OCI-LY1 (cell line): Measurements from ENCODE around the gene ZNF385D.

ENCODE experiments used
- H2AFZ ChIP-seq: fragments of 200-600 bp; sonication (generic), shearing (Covaris generic); 2 replicates; pipeline ENCODE4 v1.6.0; 2014; ENCODE audit warnings: antibody characterized with exemption, mild to moderate bottlenecking, low read length
- H3F3A ChIP-seq: fragments of 200-600 bp; sonication (generic), shearing (Covaris generic); 2 replicates; pipeline ENCODE4 v1.6.0; 2014; ENCODE audit warnings: mild to moderate bottlenecking, antibody characterized with exemption, low read length, moderate library complexity; ENCODE audit not compliant: insufficient read depth
- H3K27ac ChIP-seq: fragments of 200-600 bp; sonication (generic); 2 replicates; pipeline ENCODE4 v1.5.1; 2014; ENCODE audit warnings: low read length, mixed run types, mild to moderate bottlenecking, low read depth; ENCODE audit not compliant: poor library complexity, severe bottlenecking
- H3K27me3 ChIP-seq: fragments of 200-600 bp; sonication (generic); 2 replicates; pipeline ENCODE4 v1.6.0; 2014; ENCODE audit warnings: antibody characterized with exemption, mild to moderate bottlenecking, low read length, moderate library complexity; ENCODE audit not compliant: insufficient read depth
- H3K36me3 ChIP-seq: fragments of 200-600 bp; sonication (generic); 2 replicates; pipeline ENCODE4 v1.6.1; 2014; ENCODE audit warnings: mild to moderate bottlenecking, antibody characterized with exemption, low read length, moderate library complexity, mixed read lengths; ENCODE audit not compliant: insufficient read depth
- H3K4me1 ChIP-seq: fragments of 200-600 bp; sonication (generic); 2 replicates; pipeline ENCODE4 v1.5.1; 2014; ENCODE audit warnings: mild to moderate bottlenecking, low read length, moderate library complexity; ENCODE audit not compliant: insufficient read depth, severe bottlenecking
- H3K4me2 ChIP-seq: fragments of 200-600 bp; sonication (generic), shearing (Covaris generic); 2 replicates; pipeline ENCODE4 v1.6.1; 2014; ENCODE audit warnings: low read length
- H3K4me3 ChIP-seq: fragments of 200-600 bp; sonication (generic); 2 replicates; pipeline ENCODE4 v1.5.1; 2014; ENCODE audit warnings: low read length, low read depth, mild to moderate bottlenecking, mixed read lengths; ENCODE audit not compliant: poor library complexity, severe bottlenecking
- H3K79me2 ChIP-seq: fragments of 200-600 bp; shearing (Covaris generic); 2 replicates; pipeline ENCODE4 v1.6.1; 2016; ENCODE audit warnings: mixed run types, low read length, mixed read lengths; ENCODE audit not compliant: insufficient read depth
- H3K9ac ChIP-seq: fragments of 200-600 bp; sonication (generic), shearing (Covaris generic); 2 replicates; pipeline ENCODE4 v1.6.1; 2014; ENCODE audit warnings: mild to moderate bottlenecking, low read length, mixed read lengths
- H3K9me2 ChIP-seq: fragments of 200-600 bp; sonication (generic), shearing (Covaris generic); 2 replicates; pipeline ENCODE4 v1.6.1; 2014; ENCODE audit warnings: low read depth, mild to moderate bottlenecking, low read length, mixed read lengths
- H3K9me3 ChIP-seq: fragments of 200-600 bp; shearing (Covaris generic); 2 replicates; pipeline ENCODE4 v1.6.1; 2014; ENCODE audit warnings: low read length, mixed read lengths
- H4K20me1 ChIP-seq: fragments of 200-600 bp; sonication (generic), shearing (Covaris generic); 2 replicates; pipeline ENCODE4 v1.6.0; 2016; ENCODE audit warnings: mild to moderate bottlenecking, low read length; ENCODE audit not compliant: insufficient read depth
- EZH2 ChIP-seq: fragments of 200-600 bp; sonication (generic), shearing (Covaris generic); IDR thresholded peaks from 2 replicates; pipeline ENCODE4 v1.8.0; 2017; ENCODE audit warnings: borderline replicate concordance, mixed run types, mild to moderate bottlenecking, antibody characterized with exemption, low read length, moderate library complexity, mixed read lengths
- TF ChIP-seq, protein P1 (sequence below): fragments of 200-600 bp; sonication (generic), shearing (Covaris generic); IDR thresholded peaks from 2 replicates; pipeline ENCODE4 v1.5.1; 2017; ENCODE audit warnings: mild to moderate bottlenecking, antibody characterized with exemption, low read length, moderate library complexity, mixed read lengths

Gene ZNF385D

DNA sequence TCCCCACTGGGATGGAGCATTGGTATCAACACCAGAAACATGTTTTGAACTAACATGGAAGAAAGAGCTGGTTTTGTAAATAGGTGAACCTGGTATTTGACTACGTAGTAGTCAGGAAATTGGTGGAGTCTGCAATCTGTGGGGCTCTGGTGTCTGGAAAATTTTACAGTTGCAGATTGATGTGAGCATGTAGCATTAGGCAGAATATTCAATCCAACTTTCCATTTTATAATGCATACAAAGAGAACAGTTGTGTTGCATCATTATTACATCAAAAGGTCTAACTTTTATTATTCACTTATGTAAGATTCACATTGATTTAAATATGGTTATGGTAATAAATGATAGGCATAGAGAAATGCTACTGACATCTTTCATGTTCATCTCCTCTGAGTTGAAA lies 340.0 kb downstream of the ZNF385D start:
- no peak overlapping the region for H3K4me3 ChIP-seq
- no peak overlapping the region for H3K4me2 ChIP-seq
- H3K27me3 ChIP-seq: no peaks in the 10 kb centered on the region
- H3K9me3 ChIP-seq: no peaks in the 10 kb centered on the region
- H3K27ac ChIP-seq: no peak overlapping the region
- no peaks in the 10 kb centered on the region for H3F3A ChIP-seq
- H3K79me2 ChIP-seq: no peaks in the 10 kb centered on the region
- H2AFZ ChIP-seq: no peak overlapping the region
- no peak for TF ChIP-seq EZH2
- TF ChIP-seq, protein P1, sequence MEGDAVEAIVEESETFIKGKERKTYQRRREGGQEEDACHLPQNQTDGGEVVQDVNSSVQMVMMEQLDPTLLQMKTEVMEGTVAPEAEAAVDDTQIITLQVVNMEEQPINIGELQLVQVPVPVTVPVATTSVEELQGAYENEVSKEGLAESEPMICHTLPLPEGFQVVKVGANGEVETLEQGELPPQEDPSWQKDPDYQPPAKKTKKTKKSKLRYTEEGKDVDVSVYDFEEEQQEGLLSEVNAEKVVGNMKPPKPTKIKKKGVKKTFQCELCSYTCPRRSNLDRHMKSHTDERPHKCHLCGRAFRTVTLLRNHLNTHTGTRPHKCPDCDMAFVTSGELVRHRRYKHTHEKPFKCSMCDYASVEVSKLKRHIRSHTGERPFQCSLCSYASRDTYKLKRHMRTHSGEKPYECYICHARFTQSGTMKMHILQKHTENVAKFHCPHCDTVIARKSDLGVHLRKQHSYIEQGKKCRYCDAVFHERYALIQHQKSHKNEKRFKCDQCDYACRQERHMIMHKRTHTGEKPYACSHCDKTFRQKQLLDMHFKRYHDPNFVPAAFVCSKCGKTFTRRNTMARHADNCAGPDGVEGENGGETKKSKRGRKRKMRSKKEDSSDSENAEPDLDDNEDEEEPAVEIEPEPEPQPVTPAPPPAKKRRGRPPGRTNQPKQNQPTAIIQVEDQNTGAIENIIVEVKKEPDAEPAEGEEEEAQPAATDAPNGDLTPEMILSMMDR: no peak
- no peaks in the 10 kb centered on the region for H3K9me2 ChIP-seq
- H4K20me1 ChIP-seq: no peaks in the 10 kb centered on the region
- no peaks in the 10 kb centered on the region for H3K36me3 ChIP-seq
- H3K9ac ChIP-seq: no peak overlapping the region
- H3K4me1 ChIP-seq: no peaks in the 10 kb centered on the region

- no peaks in the 10 kb centered on the region for H3F3A ChIP-seq
- H3K4me3 ChIP-seq: no peak overlapping the region
- no peaks in the 10 kb centered on the region for H3K9me3 ChIP-seq
- no peaks in the 10 kb centered on the region for H3K9me2 ChIP-seq
- no peaks in the 10 kb centered on the region for H3K36me3 ChIP-seq
- no peaks in the 10 kb centered on the region for H3K79me2 ChIP-seq
- H3K4me1 ChIP-seq: no peaks in the 10 kb centered on the region
- H2AFZ ChIP-seq: no peak overlapping the region
- H4K20me1 ChIP-seq: no peaks in the 10 kb centered on the region
- H3K4me2 ChIP-seq: no peak overlapping the region
- H3K27ac ChIP-seq: no peak overlapping the region
- TF ChIP-seq EZH2: no peak
- TF ChIP-seq, protein P1: no peak
- H3K9ac ChIP-seq: no peak overlapping the region
- no peaks in the 10 kb centered on the region for H3K27me3 ChIP-seq
Measured at GRCh38 chr3:21409401-21409800, 341.6 kb downstream of the ZNF385D start.

DNA sequence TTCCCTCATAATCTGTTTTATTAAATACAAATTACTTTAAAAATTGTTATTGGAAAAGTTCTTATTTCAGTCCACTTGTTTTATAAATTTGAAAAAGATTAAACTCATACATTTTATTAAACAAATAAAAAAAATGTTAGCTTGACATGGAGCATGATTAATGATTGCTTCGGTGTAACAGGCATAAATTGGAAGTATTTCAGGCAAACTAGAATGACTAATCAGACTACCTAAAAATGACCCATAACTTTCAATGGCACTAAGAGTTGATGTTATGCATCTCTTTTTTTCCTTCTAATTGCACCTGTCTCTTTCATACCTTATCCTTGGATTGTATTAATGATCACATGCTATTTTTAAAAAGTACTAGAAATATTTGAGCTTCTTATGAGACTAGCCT lies 343.3 kb downstream of the ZNF385D start:
- no peak overlapping the region for H3K9ac ChIP-seq
- H3K27me3 ChIP-seq: no peaks in the 10 kb centered on the region
- TF ChIP-seq, protein P1: no peak
- TF ChIP-seq EZH2: no peak
- no peaks in the 10 kb centered on the region for H3F3A ChIP-seq
- no peak overlapping the region for H3K4me2 ChIP-seq
- no peaks in the 10 kb centered on the region for H3K9me2 ChIP-seq
- H3K4me3 ChIP-seq: no peak overlapping the region
- no peaks in the 10 kb centered on the region for H3K4me1 ChIP-seq
- H2AFZ ChIP-seq: no peak overlapping the region
- H4K20me1 ChIP-seq: no peaks in the 10 kb centered on the region
- H3K9me3 ChIP-seq: no peaks in the 10 kb centered on the region
- no peaks in the 10 kb centered on the region for H3K36me3 ChIP-seq
- no peaks in the 10 kb centered on the region for H3K79me2 ChIP-seq
- H3K27ac ChIP-seq: no peak overlapping the region
